ENCODE measurements around the gene STPG4.

STPG4 gene

GRCh38 chr2:47039489-47039870, 115.6 kb downstream of the STPG4 start:
- Histone ChIP-seq H3K27me3 (no peaks in the 10 kb centered on the region), H3K36me3 (no peaks in the 10 kb centered on the region), H3K9me3 (no peaks in the 10 kb centered on the region), H3K4me3 (ENCODE audit: low read depth, low read length) (no peak overlapping the region), H3K4me1 (peaks cover 79% of the 10 kb centered on the region)
- no peak for TF ChIP-seq CTCF (IDR thresholded peaks at IDR 0.05; ENCODE audit: low read depth, low read length)
- no peak for DNase-seq

GRCh38 chr2:47038656-47039488, 116.2 kb downstream of the STPG4 start:
- no peaks in the 10 kb centered on the region for H3K27me3 ChIP-seq
- no peak overlapping the region for H3K4me3 ChIP-seq (ENCODE audit: low read depth, low read length)
- TF ChIP-seq CTCF (IDR thresholded peaks at IDR 0.05; ENCODE audit: low read depth, low read length): no peak
- H3K36me3 ChIP-seq: no peaks in the 10 kb centered on the region
- DNase-seq: no peak
- no peaks in the 10 kb centered on the region for H3K9me3 ChIP-seq
- peaks cover 79% of the 10 kb centered on the region for H3K4me1 ChIP-seq

- DNase-seq: no peak
Observed at GRCh38 chr2:47037678-47038077, 117.4 kb downstream of the STPG4 start.

More at GRCh38 chr2:47037678-47038077, 117.4 kb downstream of the STPG4 start:
- Histone ChIP-seq H3K36me3 (no peaks in the 10 kb centered on the region), H3K9me3 (no peaks in the 10 kb centered on the region), H3K27me3 (no peaks in the 10 kb centered on the region), H3K4me1 (peaks cover 82% of the 10 kb centered on the region), H3K4me3 (ENCODE audit: low read depth, low read length) (no peak overlapping the region)
- no peak for TF ChIP-seq CTCF (IDR thresholded peaks at IDR 0.05; ENCODE audit: low read depth, low read length)

All from BE2C (cell line).